OCI-LY3 (cell line): Measurements from ENCODE around the gene SMCHD1.

Source experiments
- EZH2phosphoT487 ChIP-seq: fragments of 200-600 bp; shearing (Covaris generic); IDR thresholded peaks from 2 replicates; pipeline ENCODE4 v1.6.1; 2018; ENCODE audit warnings: antibody characterized with exemption, mixed run types, low read depth
- TF ChIP-seq, protein P1 (sequence below): fragments of 200-600, 300-600 bp; sonication (generic); IDR thresholded peaks from 2 replicates; pipeline ENCODE4 v1.5.1; 2014; ENCODE audit warnings: antibody characterized with exemption, low read length, low read depth

DNA sequence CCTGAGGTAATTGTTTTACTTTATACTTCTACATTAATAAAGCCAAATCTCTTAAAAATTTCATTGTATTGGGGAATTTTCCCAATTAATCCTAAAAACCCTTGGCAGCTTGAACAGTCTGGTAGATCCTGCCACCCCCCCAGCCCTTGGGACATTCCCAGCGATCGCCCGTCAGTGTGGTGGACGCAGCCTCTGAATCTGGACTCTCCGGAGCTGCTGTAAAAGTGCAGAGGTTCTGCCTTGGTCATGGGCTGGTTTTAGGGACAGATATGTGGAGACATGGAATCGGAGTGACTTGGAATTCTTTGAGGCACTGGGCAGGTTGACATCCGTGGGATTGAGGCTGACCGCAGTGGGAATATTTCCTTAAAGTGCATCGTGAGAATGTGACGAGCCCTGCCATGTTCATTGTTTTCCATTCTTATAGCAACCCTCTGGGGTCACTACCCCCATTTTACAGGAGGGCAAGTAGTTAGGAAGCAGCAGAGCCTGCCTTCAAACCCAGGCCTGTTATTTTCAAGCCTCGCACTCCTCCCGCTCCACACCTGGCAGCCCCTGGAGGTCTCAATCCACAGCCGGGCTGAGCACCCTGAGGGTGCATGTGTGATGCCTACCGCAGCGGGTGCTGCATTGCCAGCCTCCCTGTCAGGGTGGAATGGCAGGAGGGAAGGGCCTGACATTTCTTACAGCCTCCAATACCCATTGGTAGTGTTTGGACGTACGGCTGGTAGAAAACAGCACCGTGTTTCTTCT is 197.8 kb downstream of the SMCHD1 start:
- no peak for TF ChIP-seq EZH2phosphoT487
- TF ChIP-seq, protein P1, sequence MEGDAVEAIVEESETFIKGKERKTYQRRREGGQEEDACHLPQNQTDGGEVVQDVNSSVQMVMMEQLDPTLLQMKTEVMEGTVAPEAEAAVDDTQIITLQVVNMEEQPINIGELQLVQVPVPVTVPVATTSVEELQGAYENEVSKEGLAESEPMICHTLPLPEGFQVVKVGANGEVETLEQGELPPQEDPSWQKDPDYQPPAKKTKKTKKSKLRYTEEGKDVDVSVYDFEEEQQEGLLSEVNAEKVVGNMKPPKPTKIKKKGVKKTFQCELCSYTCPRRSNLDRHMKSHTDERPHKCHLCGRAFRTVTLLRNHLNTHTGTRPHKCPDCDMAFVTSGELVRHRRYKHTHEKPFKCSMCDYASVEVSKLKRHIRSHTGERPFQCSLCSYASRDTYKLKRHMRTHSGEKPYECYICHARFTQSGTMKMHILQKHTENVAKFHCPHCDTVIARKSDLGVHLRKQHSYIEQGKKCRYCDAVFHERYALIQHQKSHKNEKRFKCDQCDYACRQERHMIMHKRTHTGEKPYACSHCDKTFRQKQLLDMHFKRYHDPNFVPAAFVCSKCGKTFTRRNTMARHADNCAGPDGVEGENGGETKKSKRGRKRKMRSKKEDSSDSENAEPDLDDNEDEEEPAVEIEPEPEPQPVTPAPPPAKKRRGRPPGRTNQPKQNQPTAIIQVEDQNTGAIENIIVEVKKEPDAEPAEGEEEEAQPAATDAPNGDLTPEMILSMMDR, result no peak
